Testis (tissue), 2 donors: ENCODE results near the gene USH1G.

Experiments
- POLR2A ChIP-seq: fragments of 450-650 bp; IDR thresholded peaks from one replicate; pipeline ENCODE4 v1.6.1; 2017; ENCODE audit warnings: antibody characterized with exemption, mild to moderate bottlenecking, moderate library complexity
- TF ChIP-seq, protein P1 (sequence below), 3 experiments: fragments of 450-650 bp in 2 of 3; fragments of 200-600 bp in 1 of 3; sonication (generic) in 1 of 3; IDR thresholded peaks; one replicate each; pipeline ENCODE4 v1.5.1; 2016 to 2019; ENCODE audit warnings: antibody characterized with exemption in 3 of 3, mild to moderate bottlenecking in 2 of 3, moderate library complexity in 1 of 3

DNA sequence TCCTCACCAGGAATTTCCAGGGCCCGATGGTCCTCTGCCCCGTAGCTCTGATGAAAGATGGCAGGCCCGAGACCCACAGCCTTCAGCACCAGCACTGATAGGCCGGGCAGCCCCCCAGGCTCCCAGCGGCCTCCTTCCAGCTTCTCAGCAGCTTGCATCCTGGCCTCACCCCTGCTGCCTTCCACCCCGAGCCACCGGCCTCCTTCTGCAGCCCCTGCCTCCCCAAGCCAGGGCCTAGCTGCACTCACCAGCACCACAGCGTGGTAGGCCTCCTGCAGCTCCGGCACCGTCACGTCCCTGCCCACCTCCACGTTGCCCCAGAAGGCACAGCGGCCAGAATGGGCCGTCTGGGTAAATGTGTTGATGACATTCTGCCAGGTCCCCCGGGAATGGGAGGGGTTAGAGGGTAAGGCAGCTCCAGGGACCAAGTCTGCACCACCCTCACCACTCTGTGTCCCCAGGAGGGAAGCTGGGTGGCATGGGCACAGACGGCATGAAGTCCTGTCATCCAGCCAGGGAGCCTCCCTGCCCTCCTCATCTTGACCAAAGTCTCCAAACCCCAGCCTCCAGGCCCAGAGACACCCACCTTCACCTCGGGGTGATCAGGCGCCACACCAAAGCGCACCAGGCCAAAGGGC is 56.7 kb downstream of the USH1G start:
- TF ChIP-seq, protein P1, sequence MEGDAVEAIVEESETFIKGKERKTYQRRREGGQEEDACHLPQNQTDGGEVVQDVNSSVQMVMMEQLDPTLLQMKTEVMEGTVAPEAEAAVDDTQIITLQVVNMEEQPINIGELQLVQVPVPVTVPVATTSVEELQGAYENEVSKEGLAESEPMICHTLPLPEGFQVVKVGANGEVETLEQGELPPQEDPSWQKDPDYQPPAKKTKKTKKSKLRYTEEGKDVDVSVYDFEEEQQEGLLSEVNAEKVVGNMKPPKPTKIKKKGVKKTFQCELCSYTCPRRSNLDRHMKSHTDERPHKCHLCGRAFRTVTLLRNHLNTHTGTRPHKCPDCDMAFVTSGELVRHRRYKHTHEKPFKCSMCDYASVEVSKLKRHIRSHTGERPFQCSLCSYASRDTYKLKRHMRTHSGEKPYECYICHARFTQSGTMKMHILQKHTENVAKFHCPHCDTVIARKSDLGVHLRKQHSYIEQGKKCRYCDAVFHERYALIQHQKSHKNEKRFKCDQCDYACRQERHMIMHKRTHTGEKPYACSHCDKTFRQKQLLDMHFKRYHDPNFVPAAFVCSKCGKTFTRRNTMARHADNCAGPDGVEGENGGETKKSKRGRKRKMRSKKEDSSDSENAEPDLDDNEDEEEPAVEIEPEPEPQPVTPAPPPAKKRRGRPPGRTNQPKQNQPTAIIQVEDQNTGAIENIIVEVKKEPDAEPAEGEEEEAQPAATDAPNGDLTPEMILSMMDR (IDR thresholded peaks at IDR 0.05): no peak
- no peak for TF ChIP-seq POLR2A
